Psoas muscle (tissue), 8 donors: ENCODE results near the gene PHIP. TPM values are rescaled to one million over a fixed set of nuclear protein-coding genes. Genes with fewer than 3 reads are reported as not detected.
"Not testable (repeated sequence)": the region's sequence is repeated elsewhere in the genome, so short reads cannot be mapped to it uniquely, and the experiment has no call there.

Experiments used
- ATAC-seq, 4 donors: fragments of 200-7000 bp; cut with Tn5 transposase; one replicate each; pipeline ENCODE4 v1.9.1; 2020; ENCODE audit warnings: moderate library complexity in 3 of 4, mild to moderate bottlenecking in 2 of 4
- DNase-seq, 2 donors: peaks; one replicate each; pipeline ENCODE4 v3.0.0-alpha.2; 2020
- H3K27ac ChIP-seq: fragments of 200-600 bp; one replicate; pipeline ENCODE4 v1.8.0; 2022
- H3K27me3 ChIP-seq, 3 donors: fragments of 200-600 bp in 1 of 3; one replicate each; pipeline versions ENCODE4 v1.6.1 to v1.8.0; 2013 to 2022; ENCODE audit warnings: low read length in 2 of 3, mild to moderate bottlenecking in 2 of 3, moderate library complexity in 1 of 3; ENCODE audit not compliant: insufficient read depth in 3 of 3
- H3K36me3 ChIP-seq, 2 donors: fragments of 200-600 bp in 1 of 2; one replicate each; pipeline versions ENCODE4 v1.6.1 to v1.8.0; 2013 to 2022; ENCODE audit warnings: low read depth in 1 of 2, mild to moderate bottlenecking in 1 of 2, moderate library complexity in 1 of 2; ENCODE audit not compliant: insufficient read depth in 1 of 2
- H3K4me1 ChIP-seq: fragments of 200-600 bp; one replicate; pipeline ENCODE4 v1.8.0; 2022
- H3K4me3 ChIP-seq: fragments of 200-600 bp; one replicate; pipeline ENCODE4 v1.8.0; 2022; ENCODE audit warnings: mild to moderate bottlenecking
- H3K9me3 ChIP-seq: fragments of 200-600 bp; one replicate; pipeline ENCODE4 v1.8.0; 2022
- CTCF ChIP-seq: fragments of 200-600 bp; IDR thresholded peaks from one replicate; pipeline ENCODE4 v1.8.0; 2022; ENCODE audit warnings: antibody characterized with exemption
- WGBS, 3 donors: extraction: QIAGEN DNeasy Blood & Tissue Kit; methylation state at CpG; one replicate each; pipeline versions ENCODE4 v1.1.6 to v1.1.7; 2013; 5-methylcytosine and 5-hydroxymethylcytosine counted together
- intact Hi-C, 2 donors: fragments of 100-400 bp; cut with DNase I; formaldehyde crosslinking; loops; one replicate each; pipeline versions ENCODE4 v1.11.0 to v1.14.2; 2022
- polyA plus RNA-seq, 3 donors: library from polyadenylated mRNA; stranded (reverse); fragments of 200-250 nt; gene quantifications; one replicate each; pipeline ENCODE4 v1.2.3, GENCODE V29; 2013
- total RNA-seq, 4 donors: library from RNA; stranded (reverse); fragmentation: NEBNext Ultra II Directional in 2 of 4; extraction: Animal tissue kit (Norgen Biotek cat#: 25700) in 2 of 4; gene quantifications; one replicate each; pipeline versions ENCODE4 v1.2.1 to v1.2.4, GENCODE V29; 2021 to 2023
- donor health status: healthy with polysubstance abuse.
- donor health status: DM: no; HTN: no; CAD: no; lungs with moderate emphysema.
- donor health status: Bipolar disorder and iron deficiency.
- donor health status: healthy.
- donor health status: DM: yes; HTN: yes; CAD: no.
- donor health status: DM: no; HTN: no; CAD: no.
- donor health status: DM: no; HTN: no; CAD: no.
- donor health status: DM: yes; HTN: yes; CAD: no.

The PHIP gene
- total and polyA plus RNA-seq, 7 donors, result 3.1 to 15.3 (median 12.1) TPM

DNA sequence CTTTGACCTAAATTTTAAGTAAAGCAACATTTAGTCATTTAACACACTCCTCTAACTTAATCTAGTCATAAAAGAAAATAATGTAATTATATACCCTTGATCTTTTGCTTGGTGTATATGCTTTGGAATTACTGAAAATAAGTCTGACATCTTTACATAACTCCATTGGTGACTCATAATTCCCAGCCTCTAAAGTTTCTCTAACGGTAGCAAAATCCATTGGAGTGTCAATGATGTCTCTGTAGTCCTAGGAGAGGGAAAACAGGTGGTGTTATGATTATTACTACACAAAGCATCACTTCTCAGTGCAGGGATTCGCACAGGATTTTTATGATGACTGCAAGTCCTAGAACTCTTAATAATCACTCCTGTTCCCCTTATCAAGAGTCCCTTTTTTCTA, 130.5 kb downstream of the PHIP start:
- no peak for TF ChIP-seq CTCF
- intact Hi-C loops, result loop anchor here (5.0 to 10.0 kb wide), 3 partner anchors 40 to 117 kb away; no protein-coding TSS in a partner anchor
- peaks cover 5 to 100% of the 10 kb centered on the region in 2 donors for H3K36me3 ChIP-seq
- 71 to 72% (median 71%) methylated on average over 2 of the region's 2 CpGs for WGBS, 3 donors
- DNase-seq (no peak), ATAC-seq (no peak)
- no peak overlapping the region for H3K27ac ChIP-seq
- H3K4me3 ChIP-seq, result no peak overlapping the region
- H3K4me1 ChIP-seq, result no peaks in the 10 kb centered on the region
- peaks cover 13% of the 10 kb centered on the region for H3K9me3 ChIP-seq
- no peaks in the 10 kb centered on the region for H3K27me3 ChIP-seq

DNA sequence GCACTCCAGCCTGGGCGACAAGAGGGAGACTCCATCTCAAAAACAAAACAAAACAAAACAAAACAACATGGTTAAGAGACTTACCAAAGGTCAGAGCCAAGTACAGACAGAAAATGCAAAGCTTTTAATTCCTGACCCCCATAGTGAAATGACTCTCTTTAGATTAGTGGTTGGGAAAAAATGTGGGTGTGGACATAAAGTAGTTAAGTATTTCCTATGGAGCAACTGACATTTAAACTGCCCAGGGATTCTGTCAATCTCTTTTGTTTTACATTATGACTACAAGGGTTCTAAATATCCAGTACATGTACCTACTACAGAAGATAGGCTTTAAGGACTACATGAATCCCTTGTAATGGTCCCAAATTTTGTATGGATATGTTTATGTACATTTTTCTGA, 135.6 kb downstream of the PHIP start:
- H3K9me3 ChIP-seq, result no peaks in the 10 kb centered on the region

DNA sequence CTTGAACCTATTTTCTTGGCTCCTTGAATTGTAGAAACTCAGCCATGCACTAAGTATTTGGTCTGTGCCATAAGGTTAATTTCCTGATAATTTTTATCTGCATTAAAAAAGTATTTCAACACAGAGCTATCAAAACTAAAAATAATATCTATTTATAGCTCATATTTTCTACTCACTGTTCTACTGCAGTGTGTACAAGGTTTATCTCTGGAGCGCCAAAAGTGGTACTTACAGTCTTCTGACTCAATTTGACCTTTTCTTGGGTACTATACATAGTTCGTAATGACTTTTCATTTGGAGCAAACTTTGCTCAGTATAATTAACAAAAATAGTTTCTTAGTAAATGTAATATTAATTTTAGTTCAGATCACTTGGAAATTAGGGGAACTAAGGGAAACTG, 141.5 kb downstream of the PHIP start:
- no peak for DNase-seq
- Histone ChIP-seq H3K9me3 (peaks cover 3% of the 10 kb centered on the region), H3K4me3 (no peak overlapping the region), H3K4me1 (no peaks in the 10 kb centered on the region), H3K27ac (no peak overlapping the region), H3K36me3 (peaks cover 6 to 28% of the 10 kb centered on the region in 2 donors), H3K27me3 (no peaks in the 10 kb centered on the region)
- TF ChIP-seq CTCF, result no peak
- WGBS, 3 donors, result 68 to 95% (median 93%) methylated on average over 2 of the region's 2 CpGs
- ATAC-seq, result peak in 1 of 4 donors; percentile 50
- intact Hi-C loops, result no loop called here

More for the DNA sequence above, 135.6 kb downstream of the PHIP start:
- ATAC-seq (no peak), DNase-seq (no peak)
- Histone ChIP-seq H3K27me3 (no peaks in the 10 kb centered on the region), H3K4me1 (no peaks in the 10 kb centered on the region), H3K4me3 (no peak overlapping the region), H3K36me3 (peaks cover 6 to 87% of the 10 kb centered on the region in 2 donors), H3K27ac (no peak overlapping the region)
- 100% methylated on average over 1 of the region's 1 CpG for WGBS, 3 donors
- TF ChIP-seq CTCF, result no peak
- intact Hi-C loops, result loop anchor here (10.0 kb wide), 2 partner anchors 52 to 122 kb away; no protein-coding TSS in a partner anchor

DNA sequence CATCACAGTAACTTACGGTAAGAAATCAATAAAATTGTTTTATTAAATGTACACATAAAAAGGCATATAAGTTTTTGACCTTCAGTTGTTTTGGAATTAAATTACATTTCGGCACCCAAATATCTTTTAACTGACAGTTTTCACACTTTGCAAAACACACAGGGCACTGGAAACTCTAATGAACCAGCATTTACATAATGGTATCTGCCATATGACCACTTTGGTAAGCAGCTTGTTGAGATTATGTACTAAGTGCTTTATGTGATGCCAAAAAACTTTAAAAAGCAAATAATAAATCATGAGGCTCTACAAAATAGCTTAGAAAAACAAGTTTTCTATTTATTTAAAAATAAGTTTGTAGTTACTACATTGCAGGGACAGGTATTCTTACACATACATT, 142.5 kb downstream of the PHIP start:
- Histone ChIP-seq H3K36me3 (peaks cover under 1 to 18% of the 10 kb centered on the region in 2 donors), H3K4me3 (no peak overlapping the region), H3K27ac (no peak overlapping the region), H3K4me1 (no peaks in the 10 kb centered on the region), H3K9me3 (peaks cover 5% of the 10 kb centered on the region), H3K27me3 (no peaks in the 10 kb centered on the region)
- intact Hi-C loops, result no loop called here
- ATAC-seq (no peak), DNase-seq (no peak)
- WGBS, 3 donors, result 97 to 100% (median 98%) methylated on average over 2 of the region's 2 CpGs
- TF ChIP-seq CTCF, result no peak

- no peaks in the 10 kb centered on the region for H3K36me3 ChIP-seq
- H3K4me1 ChIP-seq, result no peaks in the 10 kb centered on the region
- H3K4me3 ChIP-seq, result no peak overlapping the region
- H3K9me3 ChIP-seq, result peaks cover 15% of the 10 kb centered on the region
- ATAC-seq, result no peak
- DNase-seq, result no peak
- no peak overlapping the region for H3K27ac ChIP-seq
- H3K27me3 ChIP-seq, result no peaks in the 10 kb centered on the region
- intact Hi-C loops, result no loop called here
- 86 to 91% (median 91%) methylated on average over 3 of the region's 3 CpGs for WGBS, 3 donors
- no peak for TF ChIP-seq CTCF
These were observed 152.7 kb downstream of the PHIP start for GRCh38 chr6:78925317-78925716.

- H3K27me3 ChIP-seq, H3K36me3 ChIP-seq, H3K27ac ChIP-seq, ATAC-seq, DNase-seq, H3K4me3 ChIP-seq, intact Hi-C loops, H3K4me1 ChIP-seq: not testable (repeated sequence)
- peaks cover 13% of the 10 kb centered on the region for H3K9me3 ChIP-seq
- WGBS, 3 donors, result 86 to 95% (median 89%) methylated on average over 10 of the region's 10 CpGs
These were observed 156.9 kb downstream of the PHIP start for GRCh38 chr6:78921168-78921567.
